GM21447 (cell line): ENCODE data around the gene SCRT2.
"Not testable (repeated sequence)": the region's sequence is repeated elsewhere in the genome, so short reads cannot be mapped to it uniquely, and the experiment has no call there.

Experiments used
- ATAC-seq: cut with Tn5 transposase; IDR thresholded peaks from one replicate; pipeline ENCODE4 v1.9.1; 2021; ENCODE audit not compliant: unreplicated experiment

SCRT2 gene

GRCh38 chr20:701401-702129 lies 26.0 kb upstream of the SCRT2 start:
- ATAC-seq, result no peak

- ATAC-seq, result no peak
These were observed 24.3 kb upstream of the SCRT2 start for GRCh38 chr20:699811-700338.

- no peak for ATAC-seq
These were observed 23.7 kb upstream of the SCRT2 start for GRCh38 chr20:699342-699741.

- ATAC-seq, result no peak
These were observed 22.7 kb upstream of the SCRT2 start for GRCh38 chr20:698276-698675.

GRCh38 chr20:697826-698225 lies 22.2 kb upstream of the SCRT2 start:
- no peak for ATAC-seq

- ATAC-seq, result no peak
These were observed 19.7 kb upstream of the SCRT2 start for GRCh38 chr20:695165-695866.

- no peak for ATAC-seq
These were observed 18.9 kb upstream of the SCRT2 start for GRCh38 chr20:694496-694895.

- ATAC-seq, result not testable (repeated sequence)
These were observed 18.2 kb upstream of the SCRT2 start for GRCh38 chr20:693786-694185.

- ATAC-seq, result no peak
These were observed 16.4 kb upstream of the SCRT2 start for GRCh38 chr20:692044-692443.

- ATAC-seq, result no peak
These were observed 14.3 kb upstream of the SCRT2 start for GRCh38 chr20:689947-690346.

- no peak for ATAC-seq
These were observed 13.7 kb upstream of the SCRT2 start for GRCh38 chr20:689348-689747.

- ATAC-seq, result no peak
These were observed 13.2 kb upstream of the SCRT2 start for GRCh38 chr20:688809-689212.

GRCh38 chr20:687468-688203 lies 12.0 kb upstream of the SCRT2 start:
- ATAC-seq, result no peak

GRCh38 chr20:684676-685319 lies 9.2 kb upstream of the SCRT2 start:
- ATAC-seq, result no peak

- ATAC-seq, result no peak
These were observed 6.5 kb upstream of the SCRT2 start for GRCh38 chr20:682123-682522.

- ATAC-seq, result no peak
These were observed 5.1 kb upstream of the SCRT2 start for GRCh38 chr20:680638-681187.

- ATAC-seq, result no peak
These were observed 2.4 kb upstream of the SCRT2 start for GRCh38 chr20:677957-678356.

GRCh38 chr20:676967-677366 lies 1.4 kb upstream of the SCRT2 start:
- no peak for ATAC-seq

GRCh38 chr20:676315-676937 lies 824 bp upstream of the SCRT2 start:
- ATAC-seq, result no peak

- no peak for ATAC-seq
These were observed 559 bp downstream of the SCRT2 start for GRCh38 chr20:675033-675452.
